Measurements from ENCODE around the gene CCL3.
"Not testable (repeated sequence)": the region's sequence is repeated elsewhere in the genome, so short reads cannot be mapped to it uniquely, and the experiment has no call there.

CCL3 gene

DNA sequence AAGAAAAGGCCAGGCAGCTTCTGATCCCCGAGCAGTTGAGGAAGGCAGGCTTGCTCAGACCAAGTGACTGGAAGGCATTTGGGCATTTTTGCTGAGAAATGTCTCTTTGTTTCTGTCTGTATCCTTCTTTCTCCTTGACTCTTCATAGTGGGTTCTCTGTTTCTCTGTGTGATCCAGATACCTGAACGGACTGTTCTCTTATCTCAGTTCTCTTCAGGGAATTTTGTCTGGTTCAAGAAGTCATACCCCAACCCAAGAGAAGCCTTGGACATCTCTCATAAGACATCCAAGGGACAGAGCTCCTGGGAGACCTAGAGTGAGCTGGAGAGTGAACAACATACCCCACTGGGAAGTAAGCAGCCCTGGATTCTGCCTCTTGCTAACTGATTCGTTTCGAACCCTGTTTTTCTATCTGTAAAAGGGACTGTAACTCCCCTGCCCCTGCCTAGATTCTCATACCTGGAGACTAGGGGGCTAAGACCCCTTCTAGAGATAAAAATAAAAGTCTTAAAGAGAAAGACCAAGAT is 541 bp downstream of the CCL3 start:
- H3K9ac ChIP-seq (ENCODE audit: low read length), result peak overlapping the region; percentile 4; the same call in 1 of the 2 replicates
- H3K4me2 ChIP-seq (ENCODE audit: low read depth, low read length, poor library complexity, severe bottlenecking), result peak overlapping the region; percentile 82
- H3K36me3 ChIP-seq (ENCODE audit: low read length), result 0 out of 2 replicates have a peak, but pooled peaks cover 2% of the 10 kb centered on the region
- peak overlapping the region; percentile 10 for H3K4me3 ChIP-seq (ENCODE audit: insufficient read depth, low read length, poor library complexity, severe bottlenecking)
- TF ChIP-seq EZH2phosphoT487 (conservative IDR thresholded peaks at IDR 0.05; ENCODE audit: low read length), result no peak
- TF ChIP-seq, protein P1, sequence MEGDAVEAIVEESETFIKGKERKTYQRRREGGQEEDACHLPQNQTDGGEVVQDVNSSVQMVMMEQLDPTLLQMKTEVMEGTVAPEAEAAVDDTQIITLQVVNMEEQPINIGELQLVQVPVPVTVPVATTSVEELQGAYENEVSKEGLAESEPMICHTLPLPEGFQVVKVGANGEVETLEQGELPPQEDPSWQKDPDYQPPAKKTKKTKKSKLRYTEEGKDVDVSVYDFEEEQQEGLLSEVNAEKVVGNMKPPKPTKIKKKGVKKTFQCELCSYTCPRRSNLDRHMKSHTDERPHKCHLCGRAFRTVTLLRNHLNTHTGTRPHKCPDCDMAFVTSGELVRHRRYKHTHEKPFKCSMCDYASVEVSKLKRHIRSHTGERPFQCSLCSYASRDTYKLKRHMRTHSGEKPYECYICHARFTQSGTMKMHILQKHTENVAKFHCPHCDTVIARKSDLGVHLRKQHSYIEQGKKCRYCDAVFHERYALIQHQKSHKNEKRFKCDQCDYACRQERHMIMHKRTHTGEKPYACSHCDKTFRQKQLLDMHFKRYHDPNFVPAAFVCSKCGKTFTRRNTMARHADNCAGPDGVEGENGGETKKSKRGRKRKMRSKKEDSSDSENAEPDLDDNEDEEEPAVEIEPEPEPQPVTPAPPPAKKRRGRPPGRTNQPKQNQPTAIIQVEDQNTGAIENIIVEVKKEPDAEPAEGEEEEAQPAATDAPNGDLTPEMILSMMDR (IDR thresholded peaks at IDR 0.05; ENCODE audit: insufficient read depth, low read length, poor library complexity, severe bottlenecking), result no peak
- H3K27me3 ChIP-seq (ENCODE audit: low read length), result no peaks in the 10 kb centered on the region
- H3K9me2 ChIP-seq (replicated peaks; ENCODE audit: insufficient read depth, low read length), result no peaks in the 10 kb centered on the region
- H3K79me2 ChIP-seq (ENCODE audit: insufficient read depth, low read length), result no peaks in the 10 kb centered on the region
- no peaks in the 10 kb centered on the region for H3K9me3 ChIP-seq (ENCODE audit: insufficient read depth, low read length)
- peak overlapping the region; percentile 75 for H3K27ac ChIP-seq (ENCODE audit: low read depth, low read length)
- H4K20me1 ChIP-seq (ENCODE audit: low read depth, low read length), result no peaks in the 10 kb centered on the region
- H3F3A ChIP-seq (ENCODE audit: insufficient read depth), result peaks cover 12% of the 10 kb centered on the region
- no peak overlapping the region for H2AFZ ChIP-seq (ENCODE audit: low read depth, low read length, severe bottlenecking)

DNA sequence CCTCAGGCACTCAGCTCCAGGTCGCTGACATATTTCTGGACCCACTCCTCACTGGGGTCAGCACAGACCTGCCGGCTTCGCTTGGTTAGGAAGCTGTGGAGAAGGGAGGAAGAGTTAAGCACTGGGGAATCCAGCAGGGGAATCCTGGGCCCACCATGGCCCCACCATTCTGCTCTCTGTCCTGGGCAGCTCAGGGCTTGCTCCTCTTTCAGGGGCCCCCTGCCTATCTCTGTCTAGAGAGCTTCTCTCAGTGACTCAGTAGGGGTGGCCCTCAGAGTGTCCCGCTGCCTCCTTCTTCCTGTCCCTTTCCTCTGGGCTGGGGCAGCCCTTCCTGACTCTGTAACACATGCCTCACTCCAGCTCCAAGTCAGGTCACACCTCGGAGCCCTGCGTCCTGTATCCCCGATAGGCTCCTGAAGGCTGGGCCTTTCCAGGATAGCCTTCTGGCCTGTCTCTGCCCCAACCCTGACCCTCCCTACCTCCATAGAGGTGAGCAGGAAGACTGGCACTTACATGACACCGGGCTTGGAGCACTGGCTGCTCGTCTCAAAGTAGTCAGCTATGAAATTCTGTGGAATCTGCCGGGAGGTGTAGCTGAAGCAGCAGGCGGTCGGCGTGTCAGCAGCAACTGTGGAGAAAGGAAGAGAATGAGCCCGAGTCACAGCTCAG is 1.1 kb downstream of the CCL3 start:
- Histone ChIP-seq H3K9me2 (replicated peaks; ENCODE audit: insufficient read depth, low read length) (no peaks in the 10 kb centered on the region), H3K4me2 (ENCODE audit: low read depth, low read length, poor library complexity, severe bottlenecking) (no peak overlapping the region), H3F3A (ENCODE audit: insufficient read depth) (peaks cover 12% of the 10 kb centered on the region), H3K79me2 (ENCODE audit: insufficient read depth, low read length) (no peaks in the 10 kb centered on the region), H3K9me3 (ENCODE audit: insufficient read depth, low read length) (no peaks in the 10 kb centered on the region), H4K20me1 (ENCODE audit: low read depth, low read length) (no peaks in the 10 kb centered on the region), H3K27ac (ENCODE audit: low read depth, low read length) (peak overlapping the region; percentile 75; the same call in 1 of the 2 replicates), H2AFZ (ENCODE audit: low read depth, low read length, severe bottlenecking) (no peak overlapping the region), H3K27me3 (ENCODE audit: low read length) (no peaks in the 10 kb centered on the region), H3K4me3 (ENCODE audit: insufficient read depth, low read length, poor library complexity, severe bottlenecking) (no peak overlapping the region), H3K36me3 (ENCODE audit: low read length) (0 out of 2 replicates have a peak, but pooled peaks cover 2% of the 10 kb centered on the region), H3K9ac (ENCODE audit: low read length) (no peak overlapping the region)
- no peak for TF ChIP-seq EZH2phosphoT487 (conservative IDR thresholded peaks at IDR 0.05; ENCODE audit: low read length)
- TF ChIP-seq, protein P1 (IDR thresholded peaks at IDR 0.05; ENCODE audit: insufficient read depth, low read length, poor library complexity, severe bottlenecking), result no peak

DNA sequence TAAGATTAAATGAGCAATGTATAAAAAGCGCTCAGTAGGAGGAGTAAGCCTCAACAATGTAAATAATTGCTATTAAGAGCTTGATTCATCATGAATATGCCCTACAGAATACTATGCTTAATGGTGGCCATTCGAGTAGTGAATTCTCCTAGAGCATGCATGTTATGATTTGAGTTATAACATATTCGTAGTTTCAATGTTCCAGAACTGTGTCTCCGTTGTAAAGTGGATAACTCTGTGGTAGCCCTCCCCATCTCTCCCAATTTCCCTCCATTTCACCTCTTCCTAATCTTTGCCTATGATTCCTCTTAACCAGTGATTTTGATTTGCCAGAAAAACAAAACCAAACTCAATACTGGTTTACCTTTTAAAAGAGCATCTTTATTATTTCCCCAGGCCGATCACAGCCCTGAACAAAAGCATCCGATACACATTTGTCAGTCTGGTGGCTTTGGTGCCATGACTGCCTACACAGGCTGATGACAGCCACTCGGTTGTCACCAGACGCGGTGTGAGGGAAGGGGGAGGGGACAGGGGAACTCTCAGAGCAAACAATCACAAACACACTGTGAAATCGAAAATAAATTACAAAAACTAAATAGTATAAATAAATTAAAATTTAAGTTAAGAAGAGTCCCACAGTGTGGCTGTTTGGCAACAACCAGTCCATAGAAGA is 1.9 kb downstream of the CCL3 start:
- not testable (repeated sequence) for H4K20me1 ChIP-seq (ENCODE audit: low read depth, low read length); H3K9me3 ChIP-seq (ENCODE audit: insufficient read depth, low read length); H3K27me3 ChIP-seq (ENCODE audit: low read length); H3K27ac ChIP-seq (ENCODE audit: low read depth, low read length); H2AFZ ChIP-seq (ENCODE audit: low read depth, low read length, severe bottlenecking); H3K79me2 ChIP-seq (ENCODE audit: insufficient read depth, low read length); H3K9ac ChIP-seq (ENCODE audit: low read length); H3K9me2 ChIP-seq (replicated peaks; ENCODE audit: insufficient read depth, low read length); H3K4me2 ChIP-seq (ENCODE audit: low read depth, low read length, poor library complexity, severe bottlenecking); H3K4me3 ChIP-seq (ENCODE audit: insufficient read depth, low read length, poor library complexity, severe bottlenecking); H3K36me3 ChIP-seq (ENCODE audit: low read length)
- peaks cover 12% of the 10 kb centered on the region for H3F3A ChIP-seq (ENCODE audit: insufficient read depth)

DNA sequence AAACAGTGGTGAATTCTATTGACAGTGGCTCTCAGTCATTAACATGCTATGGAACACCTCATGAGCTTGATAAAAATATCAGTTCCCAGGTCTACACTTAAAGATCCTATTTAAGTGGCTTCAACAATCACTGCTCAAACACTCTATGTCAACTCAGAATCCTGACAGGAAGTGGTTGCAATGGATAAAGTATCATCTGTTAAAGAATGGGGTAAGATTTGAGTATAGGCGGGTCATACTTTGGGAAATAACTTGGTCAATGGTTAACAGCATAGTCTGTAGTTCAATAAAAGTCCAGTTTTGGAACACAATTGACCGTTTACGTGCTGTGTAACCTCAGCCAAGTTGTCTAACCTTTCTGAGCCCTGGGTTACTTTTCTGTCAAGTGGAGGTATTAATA is 2.5 kb downstream of the CCL3 start:
- H3K9me3 ChIP-seq (ENCODE audit: insufficient read depth, low read length); H3K27me3 ChIP-seq (ENCODE audit: low read length); H3K79me2 ChIP-seq (ENCODE audit: insufficient read depth, low read length); H3K4me3 ChIP-seq (ENCODE audit: insufficient read depth, low read length, poor library complexity, severe bottlenecking); H3K27ac ChIP-seq (ENCODE audit: low read depth, low read length); H3K9me2 ChIP-seq (replicated peaks; ENCODE audit: insufficient read depth, low read length); H4K20me1 ChIP-seq (ENCODE audit: low read depth, low read length); H3K36me3 ChIP-seq (ENCODE audit: low read length); H3K9ac ChIP-seq (ENCODE audit: low read length); H3K4me2 ChIP-seq (ENCODE audit: low read depth, low read length, poor library complexity, severe bottlenecking); H2AFZ ChIP-seq (ENCODE audit: low read depth, low read length, severe bottlenecking): not testable (repeated sequence)
- peaks cover 12% of the 10 kb centered on the region for H3F3A ChIP-seq (ENCODE audit: insufficient read depth)
